ENCODE data around the gene CBX7. TPM values are rescaled to one million over a fixed set of nuclear protein-coding genes. Genes with fewer than 3 reads are reported as not detected.

Gene CBX7
- 10 to 100 TPM in 5 of 6 donors, 1 to 10 TPM in 1; 9.9 to 38.5 (median 21.7) TPM for polyA plus RNA-seq (ENCODE audit: low read depth in 6 of 6)

- Mint-ChIP-seq H3K9me3 (no peaks in the 10 kb centered on the region), H3K4me1 (peaks cover 40 to 48% (median 44%) of the 10 kb centered on the region in 3 donors), H3K27me3 (peaks cover 8 to 28% (median 17%) of the 10 kb centered on the region in 3 donors), H3K36me3 (no peaks in the 10 kb centered on the region), H3K4me3 (peak within 1 kb of the TSS; percentile 88 to 96 (median 90)), H3K27ac (peak within 1 kb of the TSS; percentile 92 to 97 (median 94))
- ATAC-seq (ENCODE audit: low read depth in 2 of 2): peak; percentile 78 to 80
- DNase-seq: peak; percentile 94
Measured at GRCh38 chr22:39152511-39153219, at the start of gene CBX7. Gene CBX7 (minus strand): TSS chr22:39152680. CDS start chr22:39152444, 236 bp downstream.

DNA sequence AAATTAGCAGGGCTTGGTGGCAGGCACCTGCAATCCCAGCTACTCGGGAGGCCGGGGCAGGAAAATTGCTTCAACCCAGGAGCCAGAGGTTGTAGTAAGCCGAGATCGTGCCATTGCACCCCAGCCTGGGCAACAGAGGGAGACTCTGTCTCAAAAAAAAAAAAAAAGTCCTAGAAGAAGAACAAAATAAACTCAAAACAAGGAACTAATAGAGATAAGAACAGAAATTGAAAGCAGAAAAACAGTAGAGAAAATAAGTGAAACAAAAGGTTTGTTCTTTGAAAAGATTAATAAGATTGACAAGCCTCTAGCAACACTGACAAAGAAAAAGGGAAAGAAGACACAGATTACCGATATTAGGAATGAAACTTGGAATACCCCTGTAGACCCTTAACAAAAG is 45.1 kb upstream of the CBX7 start:
- Mint-ChIP-seq H3K9me3 (peaks cover 0 to 26% (median 8%) of the 10 kb centered on the region in 7 donors), H3K4me3 (peak overlapping the region in 6 of 8 donors; percentile 11 to 81 (median 44))

GRCh38 chr22:39194098-39194497 is 41.6 kb upstream of the CBX7 start:
- Mint-ChIP-seq H3K4me3 (no peak overlapping the region), H3K9me3 (peaks cover 0 to 27% (median 8%) of the 10 kb centered on the region in 7 donors), H3K27ac (no peak overlapping the region), H3K36me3 (peaks cover 0 to 9% of the 10 kb centered on the region in 2 donors), H3K27me3 (peaks cover 1 to 35% (median 3%) of the 10 kb centered on the region in 3 donors), H3K4me1 (peaks cover 4 to 23% (median 23%) of the 10 kb centered on the region in 3 donors)
- no peak for DNase-seq
- ATAC-seq (ENCODE audit: low read depth in 2 of 2): no peak

More for the DNA sequence above, 45.1 kb upstream of the CBX7 start:
- DNase-seq (no peak), ATAC-seq (ENCODE audit: low read depth in 2 of 2) (peak; percentile 49 to 50)
- peaks cover 0 to 9% of the 10 kb centered on the region in 2 donors for H3K36me3 Mint-ChIP-seq
- H3K27me3 Mint-ChIP-seq: peaks cover 5 to 14% (median 5%) of the 10 kb centered on the region in 3 donors
- peak overlapping the region in 4 of 6 donors; percentile 0 to 88 (median 28) for H3K27ac Mint-ChIP-seq
- H3K4me1 Mint-ChIP-seq: peaks cover 4 to 23% (median 23%) of the 10 kb centered on the region in 3 donors

DNA sequence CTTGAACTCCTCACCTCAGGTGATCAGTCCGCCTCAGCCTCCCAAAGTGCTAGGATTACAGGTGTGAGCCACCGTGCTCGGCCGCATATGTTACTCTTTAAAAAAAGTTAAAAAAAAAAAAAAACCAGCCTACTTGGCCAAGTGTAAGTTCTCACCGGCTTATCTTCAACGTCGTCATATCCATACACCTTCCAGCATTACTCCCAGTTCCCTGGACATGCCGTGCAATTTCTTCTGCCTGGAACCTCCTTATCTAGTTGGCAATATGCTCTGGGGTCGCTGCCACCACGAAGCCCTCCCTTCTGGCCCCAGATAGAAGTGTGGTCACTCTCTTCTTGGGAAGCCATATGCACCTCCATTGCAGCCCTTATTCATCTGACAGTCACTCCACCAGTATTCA is 36.3 kb upstream of the CBX7 start:
- peaks cover 0 to 18% (median 0%) of the 10 kb centered on the region in 7 donors for H3K9me3 Mint-ChIP-seq
- no peak overlapping the region for H3K4me3 Mint-ChIP-seq
- no peaks in the 10 kb centered on the region for H3K4me1 Mint-ChIP-seq
- no peak overlapping the region for H3K27ac Mint-ChIP-seq
- ATAC-seq (ENCODE audit: low read depth in 2 of 2) (no peak), DNase-seq (no peak)
- H3K36me3 Mint-ChIP-seq: peaks cover 0 to 9% of the 10 kb centered on the region in 2 donors
- peaks cover 9 to 57% (median 22%) of the 10 kb centered on the region in 3 donors for H3K27me3 Mint-ChIP-seq

DNA sequence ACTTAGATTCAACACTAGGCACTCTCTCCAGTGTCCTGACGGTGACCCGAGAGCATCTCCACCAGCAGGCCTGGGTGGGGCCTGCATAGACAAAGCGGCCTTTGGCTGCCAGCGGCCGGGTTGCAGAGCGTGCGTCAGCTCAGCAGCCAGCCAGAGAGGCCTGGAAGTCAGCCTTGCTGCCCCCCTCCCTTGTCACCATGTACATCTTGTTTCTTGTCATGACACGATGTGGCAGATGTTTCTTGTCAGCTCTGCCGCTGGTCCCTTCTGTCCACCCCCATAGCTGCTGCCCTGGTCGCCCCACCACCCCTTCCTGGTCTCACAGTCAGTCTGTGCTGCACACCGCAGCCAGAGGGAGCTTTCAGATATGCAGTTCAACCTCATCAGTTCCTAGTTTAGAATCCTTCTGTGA is 33.1 kb upstream of the CBX7 start:
- no peaks in the 10 kb centered on the region for H3K4me1 Mint-ChIP-seq
- no peak for DNase-seq
- H3K4me3 Mint-ChIP-seq: peak overlapping the region in 1 of 8 donors; percentile 44
- peak overlapping the region in 2 of 6 donors; percentile 41 to 92 for H3K27ac Mint-ChIP-seq
- H3K36me3 Mint-ChIP-seq: peaks cover 0 to 6% of the 10 kb centered on the region in 2 donors
- no peak for ATAC-seq (ENCODE audit: low read depth in 2 of 2)
- H3K27me3 Mint-ChIP-seq: peaks cover 9 to 56% (median 36%) of the 10 kb centered on the region in 3 donors
- peaks cover 0 to 11% (median 4%) of the 10 kb centered on the region in 7 donors for H3K9me3 Mint-ChIP-seq

DNA sequence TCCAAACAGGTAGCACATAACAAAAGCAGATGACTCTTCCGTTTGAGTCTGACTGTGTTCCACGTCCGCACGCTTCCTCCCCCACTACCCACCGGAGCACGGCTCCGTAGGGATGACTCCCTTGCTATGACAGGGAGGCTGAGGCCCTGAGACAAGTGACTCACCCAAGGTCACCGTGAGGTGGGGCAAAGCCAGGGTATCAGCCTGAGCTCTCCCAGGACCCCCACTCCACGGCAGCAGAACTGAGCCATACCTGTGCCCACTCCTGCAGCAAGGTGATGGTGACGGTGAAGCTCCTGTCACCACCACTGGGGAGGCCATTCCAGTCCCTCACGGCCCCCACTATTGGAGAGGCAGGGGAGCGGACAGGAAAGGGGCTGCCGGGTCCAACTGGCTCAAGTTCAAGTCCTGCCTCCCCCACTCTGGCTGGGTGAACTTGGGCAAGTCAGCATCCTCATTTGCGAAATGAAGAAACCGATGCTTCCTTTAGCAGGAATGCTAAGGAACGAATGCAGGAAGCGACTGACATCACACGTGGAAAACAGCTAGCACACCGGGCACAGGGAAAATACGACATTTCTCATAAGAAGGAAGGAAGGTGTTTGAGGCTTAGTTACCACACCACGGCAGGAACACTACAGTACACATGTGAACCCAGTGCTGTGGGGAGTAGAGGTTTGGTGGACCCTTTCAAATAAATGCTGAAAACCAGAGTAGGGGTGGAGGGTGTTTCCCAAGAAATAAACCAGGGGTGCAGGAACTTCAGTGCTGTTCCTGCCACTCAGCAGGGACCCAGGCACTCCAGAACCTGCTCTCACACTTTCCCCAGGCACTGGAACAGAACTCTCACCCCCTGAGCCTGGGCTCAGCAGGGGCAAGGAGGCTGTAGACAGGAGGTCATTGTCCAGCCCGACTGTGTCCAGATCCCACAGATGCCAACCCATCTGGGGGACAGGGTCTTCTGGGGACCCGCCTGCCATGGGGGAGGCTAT is 32.4 kb upstream of the CBX7 start:
- H3K4me3 Mint-ChIP-seq: peak overlapping the region in 1 of 8 donors; percentile 44
- no peak for ATAC-seq (ENCODE audit: low read depth in 2 of 2)

DNA sequence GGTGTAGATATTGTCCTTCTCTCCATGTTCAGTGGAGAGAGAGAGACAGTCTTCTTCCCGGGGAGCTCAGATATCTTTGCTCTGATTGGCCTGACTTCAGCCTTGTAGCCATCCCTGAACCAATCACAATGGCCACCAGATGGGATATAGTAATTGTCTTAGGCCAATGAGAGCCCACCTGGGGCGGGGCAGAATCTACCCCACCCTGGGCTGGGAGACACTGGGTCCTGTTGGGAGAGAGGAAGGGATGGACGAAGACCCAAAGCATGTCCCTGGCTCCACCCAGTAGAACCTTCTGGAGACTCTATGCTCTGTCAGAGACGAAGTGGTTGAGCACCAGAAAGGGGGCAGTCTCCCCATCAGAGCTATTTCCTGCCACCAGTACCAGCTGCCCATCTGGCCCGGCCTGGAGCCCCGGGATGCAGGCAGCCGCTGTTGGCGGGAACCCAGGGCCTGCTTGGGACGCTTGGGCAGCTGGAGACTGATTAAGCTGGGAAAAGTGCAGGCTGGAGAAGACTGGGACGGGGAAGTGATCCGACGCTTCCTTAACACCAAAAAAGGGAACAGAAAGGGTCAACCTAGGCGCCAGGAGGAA is 31.6 kb upstream of the CBX7 start:
- peaks cover 8 to 43% (median 40%) of the 10 kb centered on the region in 3 donors for H3K27me3 Mint-ChIP-seq
- ATAC-seq (ENCODE audit: low read depth in 2 of 2) (no peak), DNase-seq (no peak)
- no peak overlapping the region for H3K27ac Mint-ChIP-seq
- peaks cover 0 to 8% of the 10 kb centered on the region in 2 donors for H3K36me3 Mint-ChIP-seq
- peaks cover 0 to 12% (median 4%) of the 10 kb centered on the region in 7 donors for H3K9me3 Mint-ChIP-seq
- H3K4me3 Mint-ChIP-seq: no peak overlapping the region
- H3K4me1 Mint-ChIP-seq: no peaks in the 10 kb centered on the region

More for the DNA sequence above, 32.4 kb upstream of the CBX7 start:
- peaks cover 0 to 11% (median 4%) of the 10 kb centered on the region in 7 donors for H3K9me3 Mint-ChIP-seq
- no peaks in the 10 kb centered on the region for H3K4me1 Mint-ChIP-seq
- H3K27ac Mint-ChIP-seq: no peak overlapping the region
- peaks cover 9 to 49% (median 36%) of the 10 kb centered on the region in 3 donors for H3K27me3 Mint-ChIP-seq
- DNase-seq: no peak
- H3K36me3 Mint-ChIP-seq: peaks cover 0 to 8% of the 10 kb centered on the region in 2 donors

- Mint-ChIP-seq H3K4me3 (no peak overlapping the region), H3K9me3 (peaks cover 0 to 12% (median 4%) of the 10 kb centered on the region in 7 donors), H3K27ac (no peak overlapping the region), H3K27me3 (peaks cover 0 to 35% (median 27%) of the 10 kb centered on the region in 3 donors), H3K4me1 (peaks cover 0 to 5% (median 0%) of the 10 kb centered on the region in 3 donors), H3K36me3 (peaks cover 0 to 8% of the 10 kb centered on the region in 2 donors)
- DNase-seq: no peak
- no peak for ATAC-seq (ENCODE audit: low read depth in 2 of 2)
Measured at GRCh38 chr22:39182478-39183030, 30.1 kb upstream of the CBX7 start.

- peaks cover 0 to 35% (median 21%) of the 10 kb centered on the region in 3 donors for H3K27me3 Mint-ChIP-seq
- H3K4me3 Mint-ChIP-seq: no peak overlapping the region
- H3K9me3 Mint-ChIP-seq: peaks cover 0 to 9% (median 4%) of the 10 kb centered on the region in 7 donors
- DNase-seq: no peak
- no peak for ATAC-seq (ENCODE audit: low read depth in 2 of 2)
- no peak overlapping the region for H3K27ac Mint-ChIP-seq
- H3K4me1 Mint-ChIP-seq: peaks cover 0 to 5% (median 0%) of the 10 kb centered on the region in 3 donors
- H3K36me3 Mint-ChIP-seq: peaks cover 0 to 8% of the 10 kb centered on the region in 2 donors
Measured at GRCh38 chr22:39181778-39182177, 29.3 kb upstream of the CBX7 start.

DNA sequence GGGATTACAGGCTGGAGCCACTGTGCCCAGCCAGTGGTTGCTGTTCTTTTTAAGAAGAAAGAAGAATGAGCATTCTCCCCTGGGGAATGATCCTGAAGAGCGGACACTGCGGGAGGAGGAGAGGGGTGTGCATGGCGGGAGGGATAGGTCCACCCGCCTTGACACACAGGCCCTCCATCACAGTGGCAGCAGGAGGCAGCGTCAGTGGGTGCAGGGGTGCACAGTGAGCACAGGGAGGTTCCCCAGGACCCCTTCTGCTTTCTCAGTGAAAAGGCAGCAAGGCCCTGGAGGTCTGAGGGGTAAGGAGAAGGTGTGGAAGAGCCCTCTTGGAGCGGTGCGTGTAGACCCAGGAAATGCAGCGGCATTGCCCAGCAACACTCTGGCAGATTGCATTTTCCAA is 28.9 kb upstream of the CBX7 start:
- Mint-ChIP-seq H3K4me3 (no peak overlapping the region), H3K4me1 (peaks cover 0 to 5% (median 0%) of the 10 kb centered on the region in 3 donors), H3K27ac (peak overlapping the region in 1 of 6 donors; percentile 72), H3K9me3 (peaks cover 0 to 9% (median 4%) of the 10 kb centered on the region in 7 donors), H3K27me3 (peaks cover 0 to 35% (median 21%) of the 10 kb centered on the region in 3 donors), H3K36me3 (peaks cover 0 to 8% of the 10 kb centered on the region in 2 donors)
- ATAC-seq (ENCODE audit: low read depth in 2 of 2): no peak
- no peak for DNase-seq

GRCh38 chr22:39179841-39180335 is 27.4 kb upstream of the CBX7 start:
- H3K4me3 Mint-ChIP-seq: no peak overlapping the region
- H3K36me3 Mint-ChIP-seq: peaks cover 0 to 8% of the 10 kb centered on the region in 2 donors
- peaks cover 0 to 6% (median 3%) of the 10 kb centered on the region in 7 donors for H3K9me3 Mint-ChIP-seq
- DNase-seq (no peak), ATAC-seq (ENCODE audit: low read depth in 2 of 2) (no peak)
- peaks cover 0 to 30% (median 21%) of the 10 kb centered on the region in 3 donors for H3K27me3 Mint-ChIP-seq
- peaks cover under 1 to 5% (median 5%) of the 10 kb centered on the region in 3 donors for H3K4me1 Mint-ChIP-seq
- H3K27ac Mint-ChIP-seq: peak overlapping the region in 3 of 6 donors; percentile 10 to 74 (median 52)

DNA sequence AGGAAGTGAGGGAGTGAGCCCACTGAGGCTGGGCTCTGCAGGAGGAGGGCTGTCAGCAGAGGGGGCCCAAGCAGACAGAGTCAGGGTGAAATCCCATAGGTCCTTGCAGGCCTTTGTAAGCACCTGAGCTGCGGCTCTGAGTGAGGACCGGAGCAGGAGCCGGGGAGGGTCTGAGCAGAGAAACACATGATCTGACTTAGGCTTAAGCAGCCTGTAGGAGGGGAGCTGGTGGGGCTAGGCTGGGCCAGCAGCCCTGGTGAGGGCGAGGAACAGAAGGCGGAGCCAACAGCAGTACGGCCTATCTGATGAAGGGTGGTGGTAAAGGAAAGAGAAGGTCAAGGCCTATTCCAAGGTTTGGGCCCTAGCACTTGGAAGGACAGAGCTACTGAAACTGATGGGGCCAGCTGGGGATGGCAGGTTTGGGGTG is 26.9 kb upstream of the CBX7 start:
- peaks cover 5 to 9% (median 9%) of the 10 kb centered on the region in 3 donors for H3K4me1 Mint-ChIP-seq
- peak overlapping the region in 3 of 6 donors; percentile 10 to 74 (median 52) for H3K27ac Mint-ChIP-seq
- no peak for ATAC-seq (ENCODE audit: low read depth in 2 of 2)
- H3K9me3 Mint-ChIP-seq: peaks cover 0 to 6% (median 3%) of the 10 kb centered on the region in 7 donors
- no peak for DNase-seq
- H3K4me3 Mint-ChIP-seq: no peak overlapping the region
- H3K27me3 Mint-ChIP-seq: peaks cover 0 to 27% (median 21%) of the 10 kb centered on the region in 3 donors
- H3K36me3 Mint-ChIP-seq: peaks cover 0 to 8% of the 10 kb centered on the region in 2 donors
